NCI-H226 (cell line): ENCODE measurements around the gene GPC6.
A peak's percentile ranks its signal among the peaks of the same experiment; 100 is the strongest.

ENCODE experiments used
- DNase-seq: peaks from one replicate; pipeline ENCODE4 v3.0.0-alpha.2; 2015

GPC6 gene

DNA sequence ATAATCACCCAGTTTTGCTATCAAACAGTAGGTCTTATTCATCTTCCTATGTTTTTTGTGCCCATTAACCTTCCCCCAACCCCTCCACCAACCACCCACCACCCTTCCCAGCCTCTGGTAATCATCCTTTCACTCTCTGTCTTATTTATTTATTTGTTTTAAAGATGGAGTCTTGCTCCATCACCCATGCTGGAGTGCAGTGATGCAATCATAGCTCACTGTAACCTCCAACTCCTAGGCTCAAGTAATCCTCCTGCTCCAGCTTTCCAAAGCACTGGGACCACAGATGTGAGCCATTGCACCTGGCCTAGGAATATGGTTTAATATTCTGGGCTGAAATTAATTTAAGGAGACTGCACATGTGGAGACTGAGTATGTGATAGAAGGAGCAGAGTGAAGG, 527.0 kb downstream of the GPC6 start:
- no peak for DNase-seq

DNA sequence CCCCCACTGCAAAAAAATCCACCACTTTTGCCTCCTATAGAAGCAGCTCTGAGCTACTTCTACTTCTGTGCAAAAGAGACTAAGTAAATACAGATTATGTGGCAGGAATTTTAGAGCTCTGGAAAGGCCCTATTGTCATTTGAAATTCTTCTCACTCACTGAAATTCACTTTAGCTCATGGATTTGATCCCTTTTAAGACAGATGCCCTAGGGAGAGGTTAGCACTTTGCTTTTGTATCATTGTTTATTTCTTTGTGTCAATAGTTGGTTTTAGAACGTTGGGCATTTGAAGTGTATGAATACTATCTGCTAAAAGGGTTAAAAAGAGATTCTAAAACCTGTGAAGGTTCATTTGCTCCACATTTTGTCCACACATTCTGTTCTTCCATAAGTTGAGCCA, 528.7 kb downstream of the GPC6 start:
- no peak for DNase-seq

GRCh38 chr13:93758575-93758974, 532.0 kb downstream of the GPC6 start:
- no peak for DNase-seq

- no peak for DNase-seq
Measured at GRCh38 chr13:93762708-93763426, 536.3 kb downstream of the GPC6 start.

DNA sequence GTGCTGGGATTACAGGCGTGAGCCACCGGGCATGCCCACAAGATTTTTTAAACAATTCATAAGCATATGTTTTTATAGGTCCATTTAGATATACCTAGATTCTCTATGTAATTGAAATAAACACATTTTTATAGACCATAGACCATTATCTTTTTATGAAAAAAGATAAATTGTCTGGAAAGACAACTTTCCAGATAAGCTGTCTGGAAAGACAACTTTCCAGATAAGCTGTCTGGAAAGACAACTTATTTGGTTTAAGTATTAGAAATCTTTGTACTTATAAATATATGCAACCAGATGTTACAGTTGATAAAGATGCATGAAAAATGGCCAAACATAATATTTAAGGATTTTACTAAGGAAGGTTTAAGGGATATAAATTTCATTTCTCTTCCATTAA, 538.5 kb downstream of the GPC6 start:
- DNase-seq: no peak

DNA sequence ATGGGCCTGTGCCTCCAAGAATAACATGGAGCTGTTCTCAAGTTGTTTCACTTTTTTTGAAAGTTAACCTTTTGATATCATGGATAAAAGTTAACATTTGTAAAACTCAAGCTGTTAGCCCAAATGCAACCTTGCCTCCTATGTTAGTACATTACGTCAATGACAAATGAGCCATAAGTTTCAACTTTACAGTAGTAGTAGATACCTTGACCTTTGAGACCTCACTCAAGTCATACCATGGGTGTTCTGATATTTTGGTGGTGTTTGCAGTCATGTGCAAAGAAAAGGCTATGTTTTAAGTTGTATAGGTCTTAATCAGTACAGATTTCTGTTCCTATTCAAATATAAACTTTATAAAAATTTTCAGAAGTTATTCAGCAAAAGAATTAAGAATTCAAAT, 539.2 kb downstream of the GPC6 start:
- DNase-seq: no peak

- DNase-seq: no peak
Measured at GRCh38 chr13:93766719-93767118, 540.1 kb downstream of the GPC6 start.

DNA sequence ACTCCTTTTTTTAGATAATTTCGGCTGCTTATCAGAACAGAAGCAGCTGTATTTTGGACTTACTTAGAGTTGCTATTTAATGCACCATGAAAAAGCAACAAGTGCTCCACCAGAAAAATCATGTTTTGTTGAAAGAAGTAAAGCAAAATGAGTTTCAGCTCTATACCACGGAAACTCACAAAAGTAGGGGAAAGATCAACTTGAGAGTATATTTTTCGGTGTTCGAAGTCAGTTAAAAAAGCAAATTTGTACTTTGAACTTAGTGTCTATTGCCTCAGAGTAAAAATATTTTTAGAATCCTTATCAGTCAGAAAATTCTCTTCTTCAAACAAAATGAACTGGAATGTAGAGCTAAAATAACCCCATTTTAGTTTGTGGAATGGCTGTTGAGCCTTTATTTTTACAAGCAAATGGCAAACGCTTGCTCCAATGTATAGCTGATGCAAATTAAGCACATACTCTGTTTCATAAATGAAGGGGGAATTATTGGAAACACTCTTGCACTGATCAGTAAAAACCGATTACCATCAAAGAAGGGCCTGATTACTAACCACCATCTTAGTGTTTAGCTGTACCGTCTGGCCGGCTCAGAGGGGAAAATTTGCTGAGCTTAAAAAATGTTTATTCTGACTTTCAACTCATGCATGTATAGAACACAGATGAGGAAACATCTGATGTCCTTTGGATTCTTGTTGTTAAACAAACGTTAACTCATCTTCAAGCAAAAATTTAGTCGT, 540.7 kb downstream of the GPC6 start:
- no peak for DNase-seq

DNA sequence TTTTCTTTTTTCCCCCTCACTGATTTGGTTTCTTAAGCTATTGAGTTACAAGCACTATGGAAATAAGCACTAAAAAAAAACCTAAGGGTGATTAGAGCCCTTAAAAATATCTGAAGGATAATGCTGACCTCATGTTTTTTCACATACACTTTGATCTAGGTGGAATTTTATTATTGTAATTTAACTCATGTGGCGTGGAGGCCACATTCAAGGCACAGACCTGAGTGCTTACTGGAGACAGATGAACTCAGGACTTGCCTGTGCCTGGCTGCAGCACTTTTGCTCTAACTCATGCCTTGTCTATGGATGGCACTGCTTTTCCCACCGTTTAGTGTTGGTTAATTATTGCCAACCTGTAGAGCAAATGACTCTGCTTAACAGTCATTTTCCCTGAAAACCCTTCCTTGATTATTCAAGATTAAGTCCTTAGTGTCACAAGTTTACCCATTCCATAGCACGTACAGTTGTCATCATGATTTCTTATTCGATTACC, 541.4 kb downstream of the GPC6 start:
- DNase-seq: no peak

DNA sequence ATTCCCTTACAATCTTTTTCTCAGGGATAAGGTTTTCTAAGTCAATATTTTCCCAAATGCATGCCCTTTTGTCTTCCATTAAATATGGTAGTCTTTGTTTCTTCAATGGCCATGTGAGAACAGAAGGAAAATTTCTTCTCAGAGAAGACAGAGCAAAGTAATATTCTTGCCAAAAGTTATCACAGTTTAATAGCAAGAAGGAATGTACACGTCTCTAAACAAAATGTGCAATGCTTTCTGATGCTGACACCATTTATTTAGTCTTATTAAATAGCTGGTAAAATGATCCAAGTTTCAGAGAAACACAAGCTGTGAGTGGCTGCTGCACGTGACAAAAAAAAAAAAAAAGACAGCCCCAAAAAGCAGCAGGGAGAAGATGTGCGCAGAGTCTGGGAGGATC, 542.5 kb downstream of the GPC6 start:
- DNase-seq: no peak

DNA sequence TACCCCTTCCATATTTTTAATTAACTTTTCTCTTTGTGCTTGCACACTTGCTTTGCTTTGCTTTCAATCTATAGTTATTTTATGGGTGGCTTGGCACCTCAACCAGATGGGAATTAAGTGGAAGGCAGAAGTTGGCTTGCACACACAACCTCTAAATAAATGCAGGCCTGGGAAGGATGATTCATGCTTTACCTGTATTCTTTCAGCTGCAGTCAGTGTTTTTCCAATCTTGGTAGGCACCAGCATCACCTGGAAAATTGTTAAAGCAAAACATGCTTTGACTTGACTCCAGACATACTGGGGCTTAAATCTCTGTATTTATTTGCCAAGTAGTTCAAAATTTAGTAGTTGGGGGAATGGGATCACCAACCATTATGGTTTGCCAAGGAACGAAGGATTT, 543.0 kb downstream of the GPC6 start:
- DNase-seq: no peak

DNA sequence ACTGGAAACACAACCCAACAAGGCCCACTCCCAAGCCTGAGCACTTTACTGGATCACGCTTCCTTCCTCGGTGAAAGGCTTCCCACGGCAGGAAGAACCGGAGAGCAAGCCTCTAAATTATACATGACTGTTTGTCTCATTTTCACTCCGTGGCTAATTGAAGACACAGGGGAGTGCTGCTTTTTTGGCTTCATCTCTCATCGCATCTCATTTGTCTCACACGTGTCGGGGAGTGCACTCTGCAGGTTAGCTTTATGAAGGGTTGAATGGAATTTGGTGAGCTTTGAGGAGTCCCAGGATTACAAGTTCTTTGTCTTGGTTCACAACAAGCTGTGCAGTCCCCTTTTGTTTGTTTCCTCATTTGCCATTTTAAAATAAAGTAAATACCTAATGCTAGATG, 544.6 kb downstream of the GPC6 start:
- DNase-seq: no peak

DNA sequence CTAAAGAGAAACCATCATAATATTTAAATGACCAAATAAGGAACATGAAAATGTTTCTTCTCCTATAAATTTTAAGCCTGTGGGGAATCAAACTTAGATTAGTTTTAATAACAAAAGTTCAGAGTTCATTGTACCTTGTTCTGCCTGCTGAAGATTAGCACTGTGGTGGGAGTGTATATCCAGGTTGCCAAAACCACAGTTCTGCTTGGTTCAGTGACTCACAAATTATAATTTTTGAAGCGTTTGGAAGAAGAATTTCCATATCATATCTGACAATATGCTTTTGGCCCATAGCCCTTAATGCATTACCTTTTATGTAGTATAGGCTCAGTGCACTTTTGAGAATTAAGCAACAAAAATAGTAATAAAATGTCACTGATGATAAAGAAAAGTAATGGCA, 545.2 kb downstream of the GPC6 start:
- DNase-seq: peak; percentile 68

GRCh38 chr13:93774506-93774905, 547.9 kb downstream of the GPC6 start:
- DNase-seq: no peak

DNA sequence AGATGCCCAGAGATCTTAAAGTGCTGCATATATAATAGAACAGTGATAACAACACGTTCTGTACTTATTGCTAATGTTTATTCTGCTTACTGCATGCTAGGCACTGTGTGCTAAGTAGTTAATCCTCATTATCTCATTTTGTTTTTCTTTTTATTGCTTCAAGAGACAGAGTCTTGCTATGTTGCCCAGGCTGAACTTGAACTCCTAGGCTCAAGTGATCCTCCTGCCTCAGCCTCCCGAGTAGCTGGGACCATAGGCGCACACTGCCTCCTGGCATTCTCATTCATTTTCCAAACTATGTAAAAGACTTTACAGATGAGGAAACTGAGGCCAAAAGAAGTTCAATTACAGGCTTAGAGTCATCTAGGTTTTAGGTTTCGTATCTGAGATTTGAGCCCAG, 548.4 kb downstream of the GPC6 start:
- no peak for DNase-seq

- no peak for DNase-seq
Measured at GRCh38 chr13:93775507-93776108, 549.0 kb downstream of the GPC6 start.

- peak; percentile 35 for DNase-seq
Measured at GRCh38 chr13:93776936-93777335, 550.3 kb downstream of the GPC6 start.

- no peak for DNase-seq
Measured at GRCh38 chr13:93777504-93777903, 550.9 kb downstream of the GPC6 start.

DNA sequence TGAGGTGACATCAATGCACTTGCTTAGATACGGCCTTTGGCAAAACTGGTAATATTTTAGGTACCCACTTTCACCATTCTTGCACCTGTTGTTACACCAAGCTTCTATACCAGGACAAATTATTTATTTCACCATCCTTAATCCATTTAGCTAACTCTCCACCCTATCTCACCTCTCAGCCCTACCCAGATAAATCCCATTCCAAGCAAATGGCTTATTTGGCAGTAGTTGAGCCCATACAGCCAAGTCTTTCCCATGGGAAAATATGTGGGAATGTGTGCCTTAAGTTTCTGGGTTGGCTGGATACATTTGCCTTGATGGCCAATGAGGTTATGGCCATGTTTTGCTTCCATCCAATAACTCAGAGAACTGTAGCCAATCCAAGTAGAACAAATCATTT, 551.9 kb downstream of the GPC6 start:
- DNase-seq: no peak

DNA sequence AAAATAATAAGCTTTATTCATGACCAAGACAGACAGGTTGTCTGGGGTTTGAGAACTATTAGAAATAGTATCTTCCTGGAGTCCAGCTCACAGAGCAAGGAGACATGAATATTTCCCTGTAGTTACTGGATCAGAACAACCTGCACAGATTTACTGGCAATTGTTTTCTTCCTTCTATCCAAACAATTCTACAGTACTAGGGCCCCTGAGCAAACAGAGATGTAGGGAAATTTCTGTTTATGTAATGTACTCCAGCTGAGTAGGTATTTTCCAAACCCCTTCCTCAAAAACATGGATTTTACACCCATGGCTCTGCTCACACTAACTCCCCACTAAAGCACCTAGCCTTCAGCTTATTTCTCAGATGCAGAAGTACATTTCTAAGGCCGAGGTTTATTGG, 557.6 kb downstream of the GPC6 start:
- no peak for DNase-seq

DNA sequence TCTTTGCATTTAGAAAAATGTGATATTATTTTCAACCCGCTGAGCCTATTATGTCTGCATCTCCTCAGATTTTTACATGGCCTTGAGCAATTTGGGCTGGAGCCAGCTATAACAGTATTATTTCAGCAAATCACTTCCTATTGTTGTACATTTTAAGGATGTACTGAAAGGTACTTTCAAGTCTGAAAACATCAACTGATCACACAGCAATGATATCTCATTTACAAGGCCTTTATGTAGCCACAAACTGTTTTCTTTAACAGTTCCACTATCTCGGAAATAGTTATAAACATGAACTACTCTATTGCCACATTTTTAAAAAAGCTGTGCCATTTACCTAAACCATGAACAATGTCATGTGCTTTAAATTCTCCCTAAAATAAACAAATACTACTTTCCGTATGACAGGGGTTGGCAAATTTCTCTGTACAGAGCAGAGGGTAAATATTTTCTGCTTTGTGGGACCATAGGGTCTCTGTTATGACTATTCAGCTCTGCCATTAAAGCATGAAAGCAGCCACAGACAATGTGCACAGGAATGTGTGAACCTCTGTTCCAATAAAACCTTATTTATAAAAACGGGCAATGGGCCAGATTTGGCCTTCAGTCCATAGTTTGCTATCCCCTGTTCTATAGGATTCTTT, 560.4 kb downstream of the GPC6 start:
- no peak for DNase-seq

DNA sequence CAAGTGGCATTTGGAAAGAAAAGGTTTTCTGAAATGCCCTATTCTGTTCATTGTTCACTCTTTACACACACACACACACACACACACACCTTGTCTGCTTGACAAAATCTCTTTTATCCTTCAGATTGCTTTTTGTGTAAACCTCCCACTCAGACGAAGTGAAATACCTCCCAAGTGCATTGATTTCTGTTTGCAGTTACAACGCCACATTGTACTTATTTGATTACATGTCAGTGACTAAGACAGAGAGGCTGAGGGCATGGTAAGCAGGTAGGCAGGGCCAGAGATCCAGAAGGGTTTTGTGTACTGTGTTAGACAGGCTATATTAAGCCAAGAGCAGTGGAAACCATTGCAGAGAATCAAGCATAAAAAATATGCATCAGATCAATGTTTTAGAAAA, 561.8 kb downstream of the GPC6 start:
- no peak for DNase-seq

GRCh38 chr13:93789058-93789457, 562.5 kb downstream of the GPC6 start:
- no peak for DNase-seq
